Upper lobe of left lung (tissue), 6 donors: Measurements from ENCODE around the gene STYXL2. TPM values are rescaled to one million over a fixed set of nuclear protein-coding genes. Genes with fewer than 3 reads are reported as not detected.

Experiments
- ATAC-seq, 2 donors: fragments of 200-7000 bp; cut with Tn5 transposase; one replicate each; pipeline ENCODE4 v1.9.1; 2022; ENCODE audit warnings: mild to moderate bottlenecking in 2 of 2, moderate library complexity in 2 of 2; ENCODE audit not compliant: low FRiP score in 2 of 2
- DNase-seq, 2 donors: peaks; one replicate each; pipeline ENCODE4 v3.0.0-alpha.2; 2019 to 2020
- H3K27ac ChIP-seq, 4 donors: fragments of 200-600 bp; sonication (generic); one replicate each; pipeline ENCODE4 v1.5.1; 2016 to 2019
- H3K27me3 ChIP-seq, 4 donors: fragments of 200-600 bp; sonication (generic); one replicate each; pipeline ENCODE4 v1.5.1; 2017 to 2019
- H3K36me3 ChIP-seq, 4 donors: fragments of 200-600 bp; sonication (generic); one replicate each; pipeline ENCODE4 v1.5.1; 2016 to 2019
- H3K4me1 ChIP-seq, 4 donors: fragments of 200-600 bp; sonication (generic); one replicate each; pipeline ENCODE4 v1.5.1; 2018 to 2019
- H3K4me3 ChIP-seq, 4 donors: fragments of 200-600 bp; sonication (generic); one replicate each; pipeline ENCODE4 v1.5.1; 2017 to 2019; ENCODE audit warnings: mild to moderate bottlenecking in 2 of 4, moderate library complexity in 1 of 4
- H3K9me3 ChIP-seq, 4 donors: fragments of 200-600 bp; sonication (generic); one replicate each; pipeline ENCODE4 v1.5.1; 2018 to 2019
- CTCF ChIP-seq, 6 experiments: fragments of 450-650 bp in 4 of 6; fragments of 200-600 bp in 2 of 6; sonication (generic) in 2 of 6; IDR thresholded peaks; one replicate each; pipeline ENCODE4 v1.5.1; 2016 to 2019; ENCODE audit warnings: antibody characterized with exemption in 6 of 6
- EP300 ChIP-seq, 4 donors: sonication (generic); formaldehyde crosslinking; IDR thresholded peaks; one replicate each; pipeline ENCODE4 v1.5.1; 2017; ENCODE audit warnings: antibody characterized with exemption in 4 of 4, control low read depth in 2 of 4
- POLR2A ChIP-seq, 4 donors: fragments of 450-650 bp; IDR thresholded peaks; one replicate each; pipeline ENCODE4 v1.5.1; 2016 to 2017; ENCODE audit warnings: antibody characterized with exemption in 4 of 4, mild to moderate bottlenecking in 2 of 4
- POLR2AphosphoS5 ChIP-seq, 2 donors: sonication (generic); formaldehyde crosslinking; IDR thresholded peaks; one replicate each; pipeline ENCODE4 v1.5.1; 2017; ENCODE audit warnings: antibody characterized with exemption in 2 of 2
- WGBS, 2 donors: methylation state at CpG; one replicate each; pipeline ENCODE4 v1.1.5; 2017 to 2018; 5-methylcytosine and 5-hydroxymethylcytosine counted together
- total RNA-seq, 6 donors: library from RNA; depleted of rRNA in 4 of 6; stranded (reverse); fragments of >200 nt in 4 of 6; gene quantifications; one replicate each; pipeline versions ENCODE4 v1.1.0 to v1.2.1, GENCODE V29; 2016 to 2021
- donor health status: DM: no; HTN: no; CAD: no; lungs with moderate emphysema.
- donor health status: DM: no; HTN: yes; CAD: no; lungs with severe emphysema.

The STYXL2 gene
- total RNA-seq, 6 donors from 2014 or later, result 0.10 to 0.30 (median 0.23) TPM; not detected in 3

DNA sequence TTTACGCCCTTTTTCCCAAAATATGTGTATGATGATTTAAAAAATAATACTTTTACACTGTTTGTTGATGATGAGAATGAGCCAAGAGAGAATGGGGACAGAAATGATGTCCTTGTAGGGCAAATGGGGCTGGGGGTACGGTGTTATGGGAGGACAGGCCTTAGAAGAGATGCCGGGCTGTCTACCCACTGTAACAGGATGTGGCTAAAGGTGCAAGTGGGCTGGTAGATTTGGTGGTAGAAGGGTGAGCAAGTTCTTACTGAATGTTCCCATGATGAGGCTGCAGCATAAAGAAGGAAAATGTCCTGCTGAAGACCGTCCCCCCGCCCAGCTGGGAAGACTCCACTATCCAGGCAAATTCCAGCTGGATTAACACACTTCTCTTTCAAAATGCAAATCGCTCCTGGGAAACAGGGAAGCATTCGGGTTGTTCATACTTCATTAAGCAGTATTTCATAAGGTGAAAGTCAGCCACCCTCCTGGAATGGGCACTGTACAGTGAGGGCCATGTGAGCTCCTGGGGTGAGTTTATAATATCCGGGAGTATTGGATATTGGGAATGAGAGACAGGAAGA, 17.7 kb upstream of the STYXL2 start:
- 80 to 90% methylated on average over 8 of the region's 8 CpGs for WGBS, 2 donors
- Histone ChIP-seq H3K27me3 (no peaks in the 10 kb centered on the region), H3K9me3 (no peaks in the 10 kb centered on the region), H3K27ac (no peak overlapping the region), H3K4me1 (no peaks in the 10 kb centered on the region), H3K36me3 (no peaks in the 10 kb centered on the region), H3K4me3 (no peak overlapping the region)
- DNase-seq, result no peak
- TF ChIP-seq EP300 (IDR thresholded peaks at IDR 0.05) (no peak), CTCF (IDR thresholded peaks at IDR 0.05) (no peak), POLR2A (IDR thresholded peaks at IDR 0.05) (no peak), POLR2AphosphoS5 (IDR thresholded peaks at IDR 0.05) (no peak)
- no peak for ATAC-seq

GRCh38 chr1:167077128-167077867, 16.6 kb upstream of the STYXL2 start:
- no peaks in the 10 kb centered on the region for H3K4me1 ChIP-seq
- no peaks in the 10 kb centered on the region for H3K9me3 ChIP-seq
- ATAC-seq (no peak), DNase-seq (no peak)
- 83 to 91% methylated on average over 3 of the region's 3 CpGs for WGBS, 2 donors
- H3K4me3 ChIP-seq, result no peak overlapping the region
- no peaks in the 10 kb centered on the region for H3K27me3 ChIP-seq
- H3K36me3 ChIP-seq, result no peaks in the 10 kb centered on the region
- no peak overlapping the region for H3K27ac ChIP-seq
- TF ChIP-seq POLR2AphosphoS5 (IDR thresholded peaks at IDR 0.05) (no peak), POLR2A (IDR thresholded peaks at IDR 0.05) (no peak), EP300 (IDR thresholded peaks at IDR 0.05) (no peak), CTCF (IDR thresholded peaks at IDR 0.05) (no peak)

- ATAC-seq (no peak), DNase-seq (no peak)
- Histone ChIP-seq H3K9me3 (no peaks in the 10 kb centered on the region), H3K4me1 (no peaks in the 10 kb centered on the region), H3K27me3 (no peaks in the 10 kb centered on the region), H3K27ac (no peak overlapping the region), H3K4me3 (no peak overlapping the region), H3K36me3 (no peaks in the 10 kb centered on the region)
- TF ChIP-seq CTCF (IDR thresholded peaks at IDR 0.05), result no peak
- TF ChIP-seq POLR2AphosphoS5 (IDR thresholded peaks at IDR 0.05), result no peak
- no peak for TF ChIP-seq POLR2A (IDR thresholded peaks at IDR 0.05)
- TF ChIP-seq EP300 (IDR thresholded peaks at IDR 0.05), result no peak
These were observed 16.0 kb upstream of the STYXL2 start for GRCh38 chr1:167077868-167078210.

DNA sequence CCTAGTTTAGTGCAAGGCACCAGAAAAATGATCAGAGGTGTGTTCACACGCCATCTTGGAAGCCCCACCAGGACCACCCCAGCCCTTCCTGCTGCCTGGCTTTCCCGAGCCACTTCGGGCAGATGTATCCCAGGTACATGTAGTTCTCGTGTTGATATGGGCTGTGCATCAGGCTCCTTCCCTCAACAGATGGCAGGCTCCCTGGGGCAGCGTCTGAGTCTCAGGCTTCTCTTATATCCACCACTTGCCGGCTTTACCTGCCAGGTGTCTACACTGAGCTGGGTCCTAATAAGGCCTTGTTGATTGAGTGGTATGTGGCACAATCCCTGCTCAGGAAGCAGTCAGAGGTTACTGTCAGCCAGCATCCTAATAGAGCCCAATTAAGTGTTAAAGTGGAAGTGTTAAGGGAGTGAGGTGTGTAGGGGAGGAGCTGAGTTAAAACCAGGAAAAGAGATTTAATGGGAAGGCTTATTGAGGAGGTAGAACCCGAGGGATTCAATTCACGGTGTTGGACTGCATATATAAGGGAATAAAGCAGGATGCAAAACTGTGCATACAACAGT, 12.2 kb upstream of the STYXL2 start:
- no peak overlapping the region for H3K4me3 ChIP-seq
- ATAC-seq, result no peak
- peaks cover 0 to 5% (median 0%) of the 10 kb centered on the region in 4 donors for H3K4me1 ChIP-seq
- H3K27me3 ChIP-seq, result no peaks in the 10 kb centered on the region
- TF ChIP-seq EP300 (IDR thresholded peaks at IDR 0.05) (no peak), POLR2A (IDR thresholded peaks at IDR 0.05) (no peak), POLR2AphosphoS5 (IDR thresholded peaks at IDR 0.05) (no peak)
- H3K27ac ChIP-seq, result no peak overlapping the region
- DNase-seq, result no peak
- H3K36me3 ChIP-seq, result no peaks in the 10 kb centered on the region
- WGBS, 2 donors, result 87 to 88% methylated on average over 8 of the region's 8 CpGs
- H3K9me3 ChIP-seq, result no peaks in the 10 kb centered on the region

GRCh38 chr1:167082511-167083027, 11.3 kb upstream of the STYXL2 start:
- 73 to 74% methylated on average over 11 of the region's 11 CpGs for WGBS, 2 donors
- Histone ChIP-seq H3K27me3 (no peaks in the 10 kb centered on the region), H3K4me1 (peaks cover 0 to 5% (median 0%) of the 10 kb centered on the region in 4 donors), H3K36me3 (no peaks in the 10 kb centered on the region), H3K4me3 (no peak overlapping the region), H3K27ac (no peak overlapping the region), H3K9me3 (no peaks in the 10 kb centered on the region)
- ATAC-seq (peak; percentile 49 to 72), DNase-seq (peak in 1 of 2 donors; percentile 47)
- TF ChIP-seq EP300 (IDR thresholded peaks at IDR 0.05), result no peak
- peak in 1 of 4 donors; percentile 26 for TF ChIP-seq POLR2A (IDR thresholded peaks at IDR 0.05)
- no peak for TF ChIP-seq CTCF (IDR thresholded peaks at IDR 0.05)
- no peak for TF ChIP-seq POLR2AphosphoS5 (IDR thresholded peaks at IDR 0.05)
